ENCODE measurements around the gene TMEM94.

GRCh38 chr17:75508931-75509361 lies 52.5 kb downstream of the TMEM94 start:
- TF ChIP-seq EZH2 (IDR thresholded peaks at IDR 0.05): no peak
- TF ChIP-seq FOXP2 (optimal IDR thresholded peaks at IDR 0.05; ENCODE audit: control extremely low read depth, extremely low read length, insufficient read depth): no peak
